Right lobe of liver (tissue), 6 donors: ENCODE measurements around the gene EIF4G3. TPM values are rescaled to one million over a fixed set of nuclear protein-coding genes. Genes with fewer than 3 reads are reported as not detected.

Source experiments
- ATAC-seq, 4 donors: fragments of 200-7000 bp; cut with Tn5 transposase; one replicate each; pipeline ENCODE4 v1.9.1; 2020; ENCODE audit warnings: mild to moderate bottlenecking in 4 of 4, moderate library complexity in 4 of 4
- DNase-seq, 3 donors: peaks; one replicate each; pipeline ENCODE4 v3.0.0-alpha.2; 2020
- H3K27ac ChIP-seq, 3 donors: fragments of 200-600 bp; one replicate each; pipeline ENCODE4 v1.8.0; 2022
- H3K27me3 ChIP-seq, 2 donors: fragments of 200-600 bp; one replicate each; pipeline ENCODE4 v1.8.0; 2022
- H3K36me3 ChIP-seq, 4 donors: fragments of 200-600 bp; sonication (generic) in 1 of 4; one replicate each; pipeline versions ENCODE4 v1.5.1 to v1.8.0; 2017 to 2022; ENCODE audit warnings: control low read depth in 1 of 4
- H3K4me1 ChIP-seq, 4 donors: fragments of 200-600 bp; sonication (generic) in 1 of 4; one replicate each; pipeline versions ENCODE4 v1.5.1 to v1.8.0; 2017 to 2022; ENCODE audit warnings: control low read depth in 1 of 4
- H3K4me3 ChIP-seq, 3 donors: fragments of 200-600 bp; one replicate each; pipeline ENCODE4 v1.8.0; 2022
- H3K9me3 ChIP-seq, 4 donors: fragments of 200-600 bp; sonication (generic) in 1 of 4; one replicate each; pipeline versions ENCODE4 v1.5.1 to v1.8.0; 2017 to 2022; ENCODE audit warnings: control low read depth in 1 of 4
- POLR2A ChIP-seq: fragments of 450-650 bp; IDR thresholded peaks from one replicate; pipeline ENCODE4 v1.6.1; 2017; ENCODE audit warnings: antibody characterized with exemption, mild to moderate bottlenecking
- WGBS: methylation state at CpG from one replicate; pipeline ENCODE4 v1.1.6; 2018; ENCODE audit warnings: low coverage, low lambda C conversion rate; ENCODE audit not compliant: insufficient coverage; ENCODE audit errors: missing lambda C conversion rate; 5-methylcytosine and 5-hydroxymethylcytosine counted together
- intact Hi-C, 2 donors: fragments of 100-400 bp; cut with DNase I; formaldehyde crosslinking; loops; one replicate each; pipeline versions ENCODE4 v1.11.2 to v1.14.1; 2022
- total RNA-seq, 6 experiments: library from RNA; depleted of rRNA in 2 of 6; stranded (reverse); fragments of >200 nt in 2 of 6; fragmentation: NEBNext Ultra II Directional in 3 of 6; extraction: Animal tissue kit (Norgen Biotek cat#: 25700) in 3 of 6; gene quantifications; one replicate each; pipeline versions ENCODE4 v1.1.0 to v1.2.4, GENCODE V29; 2016 to 2023
- TF ChIP-seq, protein P1 (sequence below), 4 donors: fragments of 200-600 bp in 3 of 4; fragments of 450-650 bp in 1 of 4; IDR thresholded peaks; one replicate each; pipeline versions ENCODE4 v1.5.1 to v1.8.0; 2016 to 2022; ENCODE audit warnings: antibody characterized with exemption in 4 of 4, mild to moderate bottlenecking in 2 of 4
- donor health status: DM: no; HTN: yes; CAD: no.
- donor health status: DM: no; HTN: no; CAD: no.
- donor health status: DM: no; HTN: no; CAD: no.
- donor health status: DM: no; HTN: yes; CAD: no.
- donor health status: DM: no; HTN: yes; CAD: no.

EIF4G3 gene
- total RNA-seq, 6 experiments from 2014 or later, result 14.4 to 29.9 (median 23.5) TPM

DNA sequence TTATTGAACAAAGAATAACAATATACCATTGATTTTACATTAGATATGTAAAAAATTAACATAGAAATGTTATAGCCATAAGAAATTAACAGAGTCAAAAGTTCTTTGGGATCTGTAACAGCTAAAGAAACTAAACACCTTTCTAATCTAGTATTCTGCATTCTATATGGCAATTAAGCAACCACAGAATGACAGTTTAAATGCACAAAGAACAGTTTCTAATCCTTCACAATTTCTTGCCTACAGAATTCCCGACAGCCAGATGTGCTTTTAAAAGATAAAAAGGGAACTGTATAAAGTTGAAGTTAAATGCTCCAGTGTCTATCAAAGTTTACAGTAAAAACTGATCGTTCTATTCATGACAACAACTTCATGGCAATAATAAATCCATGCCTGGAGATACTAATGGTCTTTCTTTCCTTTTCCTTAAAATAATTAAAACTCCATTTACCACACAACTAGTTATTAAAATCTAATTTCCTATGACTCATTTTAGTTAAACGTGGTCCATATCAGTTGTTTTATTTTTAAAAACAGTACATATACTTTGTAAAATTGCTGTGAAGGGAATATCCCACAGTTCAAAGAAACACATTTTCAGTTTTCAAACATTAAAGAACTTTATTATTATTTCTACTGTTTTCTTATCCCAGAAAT is 110.2 kb downstream of the EIF4G3 start:
- peaks cover 0 to 13% (median 0%) of the 10 kb centered on the region in 4 donors for H3K4me1 ChIP-seq
- no peaks in the 10 kb centered on the region for H3K27me3 ChIP-seq
- no peak for TF ChIP-seq POLR2A
- intact Hi-C loops, result no loop called here
- H3K4me3 ChIP-seq, result no peak overlapping the region
- WGBS, result 54% methylated on average over 3 of the region's 3 CpGs
- no peaks in the 10 kb centered on the region for H3K9me3 ChIP-seq
- H3K36me3 ChIP-seq, result no peaks in the 10 kb centered on the region
- DNase-seq, result no peak
- H3K27ac ChIP-seq, result no peak overlapping the region
- ATAC-seq, result no peak

DNA sequence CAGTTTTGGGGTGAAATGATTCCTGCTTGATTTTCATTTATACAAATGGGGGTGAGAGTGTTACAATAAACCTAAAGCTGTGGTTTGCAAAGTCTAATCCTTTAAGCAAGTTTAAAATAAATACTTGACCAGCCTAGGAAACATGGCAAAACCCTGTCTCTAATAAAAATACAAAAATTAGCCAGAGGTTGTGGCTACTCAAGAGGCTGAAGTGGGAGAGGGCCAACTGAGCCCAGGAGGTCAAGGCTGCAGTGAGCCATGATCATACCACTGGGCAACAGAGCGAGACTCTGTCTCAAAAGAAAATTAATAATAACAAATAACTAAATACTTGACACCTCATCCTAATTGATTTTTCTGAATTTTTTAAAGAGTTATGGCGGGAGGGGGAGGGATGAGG is 110.8 kb downstream of the EIF4G3 start:
- DNase-seq (no peak), ATAC-seq (no peak)
- Histone ChIP-seq H3K36me3 (no peaks in the 10 kb centered on the region), H3K27me3 (no peaks in the 10 kb centered on the region), H3K4me3 (no peak overlapping the region), H3K9me3 (no peaks in the 10 kb centered on the region), H3K4me1 (peaks cover 0 to 13% (median 0%) of the 10 kb centered on the region in 4 donors), H3K27ac (no peak overlapping the region)
- intact Hi-C loops, result no loop called here
- TF ChIP-seq POLR2A, result no peak
- TF ChIP-seq, protein P1, sequence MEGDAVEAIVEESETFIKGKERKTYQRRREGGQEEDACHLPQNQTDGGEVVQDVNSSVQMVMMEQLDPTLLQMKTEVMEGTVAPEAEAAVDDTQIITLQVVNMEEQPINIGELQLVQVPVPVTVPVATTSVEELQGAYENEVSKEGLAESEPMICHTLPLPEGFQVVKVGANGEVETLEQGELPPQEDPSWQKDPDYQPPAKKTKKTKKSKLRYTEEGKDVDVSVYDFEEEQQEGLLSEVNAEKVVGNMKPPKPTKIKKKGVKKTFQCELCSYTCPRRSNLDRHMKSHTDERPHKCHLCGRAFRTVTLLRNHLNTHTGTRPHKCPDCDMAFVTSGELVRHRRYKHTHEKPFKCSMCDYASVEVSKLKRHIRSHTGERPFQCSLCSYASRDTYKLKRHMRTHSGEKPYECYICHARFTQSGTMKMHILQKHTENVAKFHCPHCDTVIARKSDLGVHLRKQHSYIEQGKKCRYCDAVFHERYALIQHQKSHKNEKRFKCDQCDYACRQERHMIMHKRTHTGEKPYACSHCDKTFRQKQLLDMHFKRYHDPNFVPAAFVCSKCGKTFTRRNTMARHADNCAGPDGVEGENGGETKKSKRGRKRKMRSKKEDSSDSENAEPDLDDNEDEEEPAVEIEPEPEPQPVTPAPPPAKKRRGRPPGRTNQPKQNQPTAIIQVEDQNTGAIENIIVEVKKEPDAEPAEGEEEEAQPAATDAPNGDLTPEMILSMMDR (IDR thresholded peaks at IDR 0.05), result no peak
- 94% methylated on average over 2 of the region's 2 CpGs for WGBS

DNA sequence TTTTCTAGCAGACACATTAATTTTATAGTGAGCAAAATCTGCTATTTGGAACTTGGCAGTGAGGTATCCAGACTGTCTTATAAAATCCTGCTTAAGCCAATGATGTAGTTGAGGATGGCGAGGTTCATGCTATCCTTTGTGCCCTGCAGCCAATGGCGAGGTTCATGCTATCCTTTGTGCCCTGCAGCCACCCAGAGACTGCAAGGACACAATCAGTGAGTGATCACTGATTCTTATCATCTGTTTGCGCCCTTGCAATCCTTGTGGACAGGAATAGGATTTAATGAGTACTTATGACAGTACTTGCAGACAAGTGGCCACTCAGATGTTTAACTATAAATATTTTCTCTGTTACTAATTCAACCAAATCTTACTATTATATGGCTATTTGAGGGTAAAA is 112.6 kb downstream of the EIF4G3 start:
- DNase-seq (no peak), ATAC-seq (no peak)
- Histone ChIP-seq H3K27me3 (no peaks in the 10 kb centered on the region), H3K9me3 (no peaks in the 10 kb centered on the region), H3K4me1 (peaks cover 0 to 9% (median 0%) of the 10 kb centered on the region in 4 donors), H3K36me3 (no peaks in the 10 kb centered on the region), H3K27ac (no peak overlapping the region), H3K4me3 (no peak overlapping the region)
- TF ChIP-seq POLR2A, result no peak
- TF ChIP-seq, protein P1 (IDR thresholded peaks at IDR 0.05), result no peak
- intact Hi-C loops, result no loop called here
- WGBS, result 100% methylated on average over 3 of the region's 3 CpGs

DNA sequence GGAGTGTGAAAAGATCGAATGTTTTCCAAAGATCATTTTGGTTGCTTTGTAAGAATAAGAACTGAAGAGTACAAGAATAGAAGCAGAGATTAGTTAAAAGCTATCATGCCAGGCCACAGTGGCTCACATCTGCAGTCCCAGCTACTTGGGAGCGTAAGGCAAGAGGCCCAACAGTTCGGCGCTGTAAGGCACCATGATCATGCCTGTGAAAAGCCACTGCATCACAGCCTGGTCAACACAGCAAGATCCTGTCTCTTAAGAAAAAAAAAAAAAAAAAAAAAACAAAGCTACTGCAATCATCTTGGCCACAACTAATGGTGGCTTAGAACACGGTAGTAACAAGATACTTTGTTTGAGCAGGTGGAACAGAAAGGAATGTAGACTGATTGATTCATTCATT is 116.2 kb downstream of the EIF4G3 start:
- H3K4me1 ChIP-seq, result no peaks in the 10 kb centered on the region
- intact Hi-C loops, result no loop called here
- H3K9me3 ChIP-seq, result no peaks in the 10 kb centered on the region
- no peak overlapping the region for H3K27ac ChIP-seq
- H3K4me3 ChIP-seq, result no peak overlapping the region
- WGBS, result 85% methylated on average over 2 of the region's 5 CpGs
- DNase-seq (no peak), ATAC-seq (no peak)
- H3K27me3 ChIP-seq, result no peaks in the 10 kb centered on the region
- H3K36me3 ChIP-seq, result no peaks in the 10 kb centered on the region
- TF ChIP-seq, protein P1 (IDR thresholded peaks at IDR 0.05), result no peak
- no peak for TF ChIP-seq POLR2A

DNA sequence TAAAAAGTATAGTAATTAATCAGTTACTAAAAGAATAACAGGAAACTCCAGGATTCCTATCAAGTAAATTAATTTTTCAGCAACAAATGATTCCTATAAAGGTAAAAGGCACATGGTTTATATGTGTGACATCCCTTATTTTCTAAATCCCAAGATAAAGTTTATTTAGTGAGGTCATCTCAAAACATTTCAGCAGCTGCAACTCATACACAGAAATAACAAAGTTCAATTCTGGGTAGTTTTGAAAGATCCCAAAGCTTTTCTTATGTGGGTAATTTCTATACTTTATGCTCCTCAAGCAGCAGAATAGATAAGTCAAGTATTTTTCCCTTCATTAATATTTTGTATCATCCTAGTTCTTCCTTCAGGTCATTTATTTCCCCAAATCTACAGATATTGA is 117.7 kb downstream of the EIF4G3 start:
- H3K4me1 ChIP-seq, result no peaks in the 10 kb centered on the region

More for the DNA sequence above, 117.7 kb downstream of the EIF4G3 start:
- ATAC-seq (peak; percentile 43 to 86 (median 78)), DNase-seq (no peak)
- H3K4me3 ChIP-seq, result no peak overlapping the region
- intact Hi-C loops, result no loop called here
- H3K36me3 ChIP-seq, result no peaks in the 10 kb centered on the region
- no peak for TF ChIP-seq POLR2A
- TF ChIP-seq, protein P1 (IDR thresholded peaks at IDR 0.05), result no peak
- H3K27ac ChIP-seq, result peak overlapping the region; percentile 17 to 66 (median 42)
- no peaks in the 10 kb centered on the region for H3K27me3 ChIP-seq
- H3K9me3 ChIP-seq, result no peaks in the 10 kb centered on the region
